ENCODE results near the gene ZNF280D. TPM values are rescaled to one million over a fixed set of nuclear protein-coding genes. Genes with fewer than 3 reads are reported as not detected.

The ZNF280D gene
- total RNA-seq, 2 donors from 2014 or later, result 35.1 to 44.2 TPM

DNA sequence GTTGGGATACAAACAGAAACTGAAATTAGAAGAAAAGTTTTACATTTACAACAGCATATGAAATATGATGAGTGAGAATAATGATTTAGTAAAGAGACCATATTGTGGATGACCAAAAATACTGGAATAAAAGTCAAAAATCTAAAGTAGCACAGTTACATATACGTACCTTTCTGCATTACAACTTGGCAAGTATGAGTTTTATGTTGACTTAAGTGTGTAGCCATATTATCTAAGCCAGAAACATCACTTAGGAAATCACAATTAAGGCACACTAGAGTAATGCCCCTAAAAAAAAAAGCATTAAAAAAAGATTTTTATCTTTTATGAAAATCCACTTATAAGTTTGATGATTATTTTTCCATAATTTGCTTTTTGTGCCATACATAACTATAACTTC is 79.1 kb downstream of the ZNF280D start:
- Histone ChIP-seq H3K27ac (no peak overlapping the region), H3K9me3 (no peaks in the 10 kb centered on the region), H3K36me3 (peaks cover 0 to 4% of the 10 kb centered on the region in 2 donors), H3K4me3 (no peak overlapping the region), H3K4me1 (replicated peaks) (no peaks in the 10 kb centered on the region), H3K27me3 (replicated peaks; ENCODE audit: insufficient read depth) (no peaks in the 10 kb centered on the region)
- DNase-seq (ENCODE audit: low spot score), result no peak
- no peak for TF ChIP-seq POLR2A (IDR thresholded peaks at IDR 0.05)
- no peak for TF ChIP-seq POLR2AphosphoS5 (IDR thresholded peaks at IDR 0.05)
- TF ChIP-seq, protein P1, sequence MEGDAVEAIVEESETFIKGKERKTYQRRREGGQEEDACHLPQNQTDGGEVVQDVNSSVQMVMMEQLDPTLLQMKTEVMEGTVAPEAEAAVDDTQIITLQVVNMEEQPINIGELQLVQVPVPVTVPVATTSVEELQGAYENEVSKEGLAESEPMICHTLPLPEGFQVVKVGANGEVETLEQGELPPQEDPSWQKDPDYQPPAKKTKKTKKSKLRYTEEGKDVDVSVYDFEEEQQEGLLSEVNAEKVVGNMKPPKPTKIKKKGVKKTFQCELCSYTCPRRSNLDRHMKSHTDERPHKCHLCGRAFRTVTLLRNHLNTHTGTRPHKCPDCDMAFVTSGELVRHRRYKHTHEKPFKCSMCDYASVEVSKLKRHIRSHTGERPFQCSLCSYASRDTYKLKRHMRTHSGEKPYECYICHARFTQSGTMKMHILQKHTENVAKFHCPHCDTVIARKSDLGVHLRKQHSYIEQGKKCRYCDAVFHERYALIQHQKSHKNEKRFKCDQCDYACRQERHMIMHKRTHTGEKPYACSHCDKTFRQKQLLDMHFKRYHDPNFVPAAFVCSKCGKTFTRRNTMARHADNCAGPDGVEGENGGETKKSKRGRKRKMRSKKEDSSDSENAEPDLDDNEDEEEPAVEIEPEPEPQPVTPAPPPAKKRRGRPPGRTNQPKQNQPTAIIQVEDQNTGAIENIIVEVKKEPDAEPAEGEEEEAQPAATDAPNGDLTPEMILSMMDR (IDR thresholded peaks at IDR 0.05), result no peak
- intact Hi-C loops (cut with DNase I), result no loop called here
- 75% methylated on average over 1 of the region's 1 CpG for WGBS

DNA sequence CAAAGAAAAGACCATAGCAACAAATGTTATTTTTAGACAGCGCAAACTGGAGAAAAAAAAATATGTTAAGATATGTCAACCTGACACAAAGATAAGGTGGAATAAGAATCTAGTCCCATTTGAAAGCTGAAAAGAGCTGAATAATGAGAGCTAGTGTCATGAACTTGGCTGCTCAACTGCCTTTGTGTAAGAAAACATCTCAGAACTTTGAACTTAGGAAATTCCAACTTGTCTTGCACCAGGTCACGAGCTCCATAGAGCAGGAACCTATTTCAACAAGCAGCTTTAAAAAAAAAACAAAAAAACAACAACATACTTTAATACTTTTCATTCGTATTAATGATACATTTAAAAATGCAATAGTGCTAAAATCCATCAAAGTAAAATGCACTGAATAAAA is 79.5 kb downstream of the ZNF280D start:
- WGBS, result 87% methylated on average over 3 of the region's 3 CpGs
- Histone ChIP-seq H3K27me3 (replicated peaks; ENCODE audit: insufficient read depth) (no peaks in the 10 kb centered on the region), H3K9me3 (no peaks in the 10 kb centered on the region), H3K4me3 (no peak overlapping the region), H3K4me1 (replicated peaks) (no peaks in the 10 kb centered on the region), H3K36me3 (peaks cover 0 to 4% of the 10 kb centered on the region in 2 donors), H3K27ac (no peak overlapping the region)
- TF ChIP-seq POLR2A (IDR thresholded peaks at IDR 0.05) (no peak), POLR2AphosphoS5 (IDR thresholded peaks at IDR 0.05) (no peak)
- TF ChIP-seq, protein P1 (IDR thresholded peaks at IDR 0.05), result no peak
- DNase-seq (ENCODE audit: low spot score), result no peak
- intact Hi-C loops (cut with DNase I), result no loop called here

DNA sequence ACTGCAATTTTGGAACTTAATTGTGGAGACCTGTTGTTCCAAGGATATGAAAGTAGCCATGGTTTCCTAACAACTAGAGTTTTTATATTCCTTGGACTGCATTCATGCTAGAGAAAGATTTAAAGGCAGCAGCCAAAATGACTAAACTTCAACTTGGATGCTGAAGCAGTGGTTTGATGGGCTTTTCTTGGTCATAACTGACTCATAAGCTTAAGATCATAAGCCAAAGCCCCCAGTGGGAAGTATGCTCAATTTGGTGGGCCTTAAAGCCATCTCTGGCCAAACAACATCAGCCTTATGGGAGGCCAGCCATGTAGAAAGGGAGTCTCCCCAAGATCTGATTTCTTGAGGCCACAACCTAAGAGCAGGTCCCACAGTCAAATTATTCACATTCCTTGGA is 80.2 kb downstream of the ZNF280D start:
- intact Hi-C loops (cut with DNase I), result no loop called here
- no peaks in the 10 kb centered on the region for H3K4me1 ChIP-seq (replicated peaks)
- H3K27ac ChIP-seq, result no peak overlapping the region

DNA sequence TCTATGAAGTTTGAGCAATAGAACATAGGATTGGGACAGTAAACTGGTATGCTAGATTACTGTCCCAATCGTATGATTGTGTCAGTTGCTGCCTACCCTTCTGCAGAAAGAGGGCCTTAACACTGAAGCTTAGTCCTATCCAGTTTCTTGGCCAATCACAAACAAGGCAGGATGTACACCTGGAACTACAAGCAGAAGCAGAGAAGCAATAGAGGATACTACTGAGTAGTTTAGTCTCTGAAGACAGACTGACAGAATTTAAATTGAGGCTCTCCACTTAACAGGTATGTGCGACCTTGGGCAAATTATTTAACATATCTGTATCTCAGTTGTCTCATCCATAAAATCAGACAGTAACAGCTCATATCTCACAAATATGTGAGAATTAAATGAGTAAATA is 85.0 kb downstream of the ZNF280D start:
- no peak overlapping the region for H3K27ac ChIP-seq
- TF ChIP-seq, protein P1 (IDR thresholded peaks at IDR 0.05), result no peak
- no peak for TF ChIP-seq POLR2AphosphoS5 (IDR thresholded peaks at IDR 0.05)
- TF ChIP-seq POLR2A (IDR thresholded peaks at IDR 0.05), result no peak
- 94% methylated on average over 2 of the region's 2 CpGs for WGBS
- no peak overlapping the region for H3K4me3 ChIP-seq
- DNase-seq (ENCODE audit: low spot score), result no peak
- intact Hi-C loops (cut with DNase I), result no loop called here
- H3K36me3 ChIP-seq, result peaks cover 0 to 3% of the 10 kb centered on the region in 2 donors
- no peaks in the 10 kb centered on the region for H3K4me1 ChIP-seq (replicated peaks)
- no peaks in the 10 kb centered on the region for H3K27me3 ChIP-seq (replicated peaks; ENCODE audit: insufficient read depth)
- H3K9me3 ChIP-seq, result no peaks in the 10 kb centered on the region

More for the DNA sequence above, 80.2 kb downstream of the ZNF280D start:
- Histone ChIP-seq H3K4me3 (no peak overlapping the region), H3K27me3 (replicated peaks; ENCODE audit: insufficient read depth) (no peaks in the 10 kb centered on the region), H3K9me3 (no peaks in the 10 kb centered on the region), H3K36me3 (peaks cover 0 to 4% of the 10 kb centered on the region in 2 donors)
- DNase-seq (ENCODE audit: low spot score), result no peak
- TF ChIP-seq, protein P1 (IDR thresholded peaks at IDR 0.05), result no peak
- TF ChIP-seq POLR2AphosphoS5 (IDR thresholded peaks at IDR 0.05), result no peak
- TF ChIP-seq POLR2A (IDR thresholded peaks at IDR 0.05), result no peak

DNA sequence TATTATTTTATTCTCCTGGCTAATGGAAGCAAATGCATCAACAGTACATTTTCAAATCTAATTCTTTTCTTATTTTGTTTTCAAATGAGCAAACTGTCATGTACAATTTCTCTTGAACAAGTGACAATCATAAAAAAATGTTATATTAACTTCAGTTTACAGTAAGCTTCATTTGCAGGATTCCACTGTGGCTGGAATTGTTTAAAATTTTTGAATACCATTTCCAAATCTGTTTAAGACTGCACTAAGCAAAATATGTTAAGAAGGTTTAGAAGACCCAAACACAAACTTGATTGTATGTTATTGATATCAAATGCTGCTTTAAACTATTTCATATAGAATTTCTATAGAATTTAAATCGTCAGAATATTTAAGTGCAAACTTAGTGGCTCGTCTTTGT is 92.8 kb downstream of the ZNF280D start:
- Histone ChIP-seq H3K36me3 (no peaks in the 10 kb centered on the region), H3K9me3 (no peaks in the 10 kb centered on the region), H3K4me1 (replicated peaks) (no peaks in the 10 kb centered on the region), H3K27me3 (replicated peaks; ENCODE audit: insufficient read depth) (no peaks in the 10 kb centered on the region), H3K4me3 (no peak overlapping the region), H3K27ac (no peak overlapping the region)
- DNase-seq (ENCODE audit: low spot score), result no peak
- WGBS, result 92% methylated on average over 2 of the region's 2 CpGs
- intact Hi-C loops (cut with DNase I), result no loop called here
- TF ChIP-seq, protein P1 (IDR thresholded peaks at IDR 0.05), result no peak
- no peak for TF ChIP-seq POLR2AphosphoS5 (IDR thresholded peaks at IDR 0.05)
- no peak for TF ChIP-seq POLR2A (IDR thresholded peaks at IDR 0.05)
